Suprapubic skin (tissue), 4 donors: ENCODE data around the gene VSX2. TPM values are rescaled to one million over a fixed set of nuclear protein-coding genes. Genes with fewer than 3 reads are reported as not detected.

Experiments
- DNase-seq, 2 donors: peaks; one replicate each; pipeline ENCODE4 v3.0.0-alpha.2; 2019; ENCODE audit warnings: low spot score in 2 of 2
- H3K27ac ChIP-seq: fragments of 200-600 bp; sonication (generic); one replicate; pipeline ENCODE4 v1.5.1; 2019
- H3K27me3 ChIP-seq: fragments of 200-600 bp; sonication (generic); one replicate; pipeline ENCODE4 v1.5.1; 2019
- H3K36me3 ChIP-seq: fragments of 200-600 bp; sonication (generic); one replicate; pipeline ENCODE4 v1.5.1; 2019
- H3K4me1 ChIP-seq: fragments of 200-600 bp; sonication (generic); one replicate; pipeline ENCODE4 v1.5.1; 2019
- H3K4me3 ChIP-seq: fragments of 200-600 bp; sonication (generic); one replicate; pipeline ENCODE4 v1.5.1; 2019; ENCODE audit warnings: mild to moderate bottlenecking
- H3K9me3 ChIP-seq: fragments of 200-600 bp; sonication (generic); one replicate; pipeline ENCODE4 v1.5.1; 2019
- EP300 ChIP-seq: sonication (generic); formaldehyde crosslinking; IDR thresholded peaks from one replicate; pipeline ENCODE4 v1.6.1; 2017; ENCODE audit warnings: antibody characterized with exemption
- POLR2A ChIP-seq, 2 donors: fragments of 450-650 bp; IDR thresholded peaks; one replicate each; pipeline ENCODE4 v1.6.1; 2017; ENCODE audit warnings: antibody characterized with exemption in 2 of 2, mild to moderate bottlenecking in 2 of 2, moderate library complexity in 2 of 2
- POLR2AphosphoS5 ChIP-seq, 3 donors: sonication (generic); formaldehyde crosslinking; IDR thresholded peaks; one replicate each; pipeline ENCODE4 v1.6.1; 2017; ENCODE audit warnings: antibody characterized with exemption in 3 of 3
- WGBS: methylation state at CpG from one replicate; pipeline ENCODE4 v1.1.5; 2018; 5-methylcytosine and 5-hydroxymethylcytosine counted together
- total RNA-seq, 4 donors: library from RNA; depleted of rRNA; stranded (reverse); fragments of >200 nt; gene quantifications; one replicate each; pipeline ENCODE4 v1.1.0, GENCODE V29; 2016
- TF ChIP-seq, protein P1 (sequence below), 2 donors: fragments of 200-600 bp in 1 of 2; fragments of 450-650 bp in 1 of 2; sonication (generic) in 1 of 2; IDR thresholded peaks; one replicate each; pipeline ENCODE4 v1.5.1; 2016 to 2019; ENCODE audit warnings: antibody characterized with exemption in 2 of 2, mild to moderate bottlenecking in 1 of 2, moderate library complexity in 1 of 2

The VSX2 gene
- total RNA-seq, 4 donors from 2014 or later = not detected

- TF ChIP-seq EP300 (no peak), POLR2A (IDR thresholded peaks at IDR 0.05) (no peak), POLR2AphosphoS5 (IDR thresholded peaks at IDR 0.05) (no peak)
- TF ChIP-seq, protein P1, sequence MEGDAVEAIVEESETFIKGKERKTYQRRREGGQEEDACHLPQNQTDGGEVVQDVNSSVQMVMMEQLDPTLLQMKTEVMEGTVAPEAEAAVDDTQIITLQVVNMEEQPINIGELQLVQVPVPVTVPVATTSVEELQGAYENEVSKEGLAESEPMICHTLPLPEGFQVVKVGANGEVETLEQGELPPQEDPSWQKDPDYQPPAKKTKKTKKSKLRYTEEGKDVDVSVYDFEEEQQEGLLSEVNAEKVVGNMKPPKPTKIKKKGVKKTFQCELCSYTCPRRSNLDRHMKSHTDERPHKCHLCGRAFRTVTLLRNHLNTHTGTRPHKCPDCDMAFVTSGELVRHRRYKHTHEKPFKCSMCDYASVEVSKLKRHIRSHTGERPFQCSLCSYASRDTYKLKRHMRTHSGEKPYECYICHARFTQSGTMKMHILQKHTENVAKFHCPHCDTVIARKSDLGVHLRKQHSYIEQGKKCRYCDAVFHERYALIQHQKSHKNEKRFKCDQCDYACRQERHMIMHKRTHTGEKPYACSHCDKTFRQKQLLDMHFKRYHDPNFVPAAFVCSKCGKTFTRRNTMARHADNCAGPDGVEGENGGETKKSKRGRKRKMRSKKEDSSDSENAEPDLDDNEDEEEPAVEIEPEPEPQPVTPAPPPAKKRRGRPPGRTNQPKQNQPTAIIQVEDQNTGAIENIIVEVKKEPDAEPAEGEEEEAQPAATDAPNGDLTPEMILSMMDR (IDR thresholded peaks at IDR 0.05) = no peak
- Histone ChIP-seq H3K36me3 (peaks cover 9% of the 10 kb centered on the region), H3K27ac (no peak overlapping the region), H3K4me3 (no peak overlapping the region), H3K4me1 (no peaks in the 10 kb centered on the region), H3K27me3 (no peaks in the 10 kb centered on the region), H3K9me3 (no peaks in the 10 kb centered on the region)
- WGBS = 77% methylated on average over 3 of the region's 3 CpGs
- no peak for DNase-seq
These were observed 31.3 kb upstream of the VSX2 start for GRCh38 chr14:74207943-74208342.

DNA sequence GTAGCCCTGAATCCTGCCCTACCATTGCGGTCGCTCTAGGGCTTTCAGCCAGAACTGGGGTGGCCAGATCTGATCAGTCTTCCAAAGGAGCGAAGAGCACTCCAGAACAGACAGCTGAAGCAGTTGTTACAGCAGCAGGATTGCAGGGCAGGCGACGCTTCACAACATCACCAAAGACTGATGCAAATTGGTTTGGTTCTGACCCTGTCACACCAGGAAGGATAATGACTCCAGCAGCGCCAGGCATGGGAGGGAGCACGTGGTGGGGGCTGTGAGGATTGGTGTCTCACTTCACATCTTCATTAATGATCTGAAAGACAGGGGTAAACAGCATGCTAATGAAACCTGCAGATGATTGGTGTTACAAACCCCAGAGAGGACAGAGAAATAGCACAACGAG, 30.6 kb upstream of the VSX2 start:
- DNase-seq = no peak
- peaks cover 2% of the 10 kb centered on the region for H3K36me3 ChIP-seq
- 73% methylated on average over 8 of the region's 8 CpGs for WGBS
- no peak overlapping the region for H3K27ac ChIP-seq
- H3K27me3 ChIP-seq = no peaks in the 10 kb centered on the region
- no peaks in the 10 kb centered on the region for H3K4me1 ChIP-seq
- no peaks in the 10 kb centered on the region for H3K9me3 ChIP-seq
- H3K4me3 ChIP-seq = no peak overlapping the region
- TF ChIP-seq POLR2AphosphoS5 (IDR thresholded peaks at IDR 0.05) (no peak), EP300 (no peak), POLR2A (IDR thresholded peaks at IDR 0.05) (no peak)
- TF ChIP-seq, protein P1 (IDR thresholded peaks at IDR 0.05) = no peak

DNA sequence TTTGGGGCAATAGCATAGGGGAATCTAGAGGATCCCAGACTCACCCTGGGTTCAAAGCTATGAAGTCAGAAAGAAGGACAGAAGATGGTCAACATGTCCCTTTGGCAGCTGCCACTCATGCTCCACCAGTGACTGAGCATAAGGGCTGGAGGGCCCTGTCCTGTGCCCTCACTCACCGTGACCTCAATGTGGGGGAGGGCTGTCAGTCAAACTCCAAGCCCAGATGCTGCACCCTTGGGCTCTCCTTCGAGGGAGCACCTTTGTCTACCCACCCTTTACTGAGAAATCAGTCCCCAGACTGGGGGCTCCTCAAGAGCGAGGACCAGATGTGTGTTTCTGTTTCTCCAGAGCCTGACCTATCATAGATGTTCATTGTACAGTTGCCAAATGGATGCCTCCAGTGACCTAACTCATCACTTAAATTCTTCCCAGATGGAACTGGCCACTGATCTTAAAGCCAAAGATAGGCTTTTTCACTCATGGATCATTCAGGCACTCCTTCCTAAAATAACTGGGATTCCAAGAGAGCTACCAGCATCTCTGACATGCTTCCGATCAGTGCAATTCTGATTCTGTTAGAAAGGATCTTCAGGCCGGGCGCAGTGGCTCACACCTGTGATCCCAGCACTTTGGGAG, 27.2 kb upstream of the VSX2 start:
- Histone ChIP-seq H3K27ac (no peak overlapping the region), H3K36me3 (no peaks in the 10 kb centered on the region), H3K9me3 (no peaks in the 10 kb centered on the region), H3K27me3 (peaks cover 5% of the 10 kb centered on the region), H3K4me1 (no peaks in the 10 kb centered on the region), H3K4me3 (no peak overlapping the region)
- 73% methylated on average over 6 of the region's 6 CpGs for WGBS
- TF ChIP-seq POLR2AphosphoS5 (IDR thresholded peaks at IDR 0.05) = no peak
- TF ChIP-seq POLR2A (IDR thresholded peaks at IDR 0.05) = no peak
- TF ChIP-seq, protein P1 (IDR thresholded peaks at IDR 0.05) = no peak
- TF ChIP-seq EP300 = no peak
- no peak for DNase-seq

DNA sequence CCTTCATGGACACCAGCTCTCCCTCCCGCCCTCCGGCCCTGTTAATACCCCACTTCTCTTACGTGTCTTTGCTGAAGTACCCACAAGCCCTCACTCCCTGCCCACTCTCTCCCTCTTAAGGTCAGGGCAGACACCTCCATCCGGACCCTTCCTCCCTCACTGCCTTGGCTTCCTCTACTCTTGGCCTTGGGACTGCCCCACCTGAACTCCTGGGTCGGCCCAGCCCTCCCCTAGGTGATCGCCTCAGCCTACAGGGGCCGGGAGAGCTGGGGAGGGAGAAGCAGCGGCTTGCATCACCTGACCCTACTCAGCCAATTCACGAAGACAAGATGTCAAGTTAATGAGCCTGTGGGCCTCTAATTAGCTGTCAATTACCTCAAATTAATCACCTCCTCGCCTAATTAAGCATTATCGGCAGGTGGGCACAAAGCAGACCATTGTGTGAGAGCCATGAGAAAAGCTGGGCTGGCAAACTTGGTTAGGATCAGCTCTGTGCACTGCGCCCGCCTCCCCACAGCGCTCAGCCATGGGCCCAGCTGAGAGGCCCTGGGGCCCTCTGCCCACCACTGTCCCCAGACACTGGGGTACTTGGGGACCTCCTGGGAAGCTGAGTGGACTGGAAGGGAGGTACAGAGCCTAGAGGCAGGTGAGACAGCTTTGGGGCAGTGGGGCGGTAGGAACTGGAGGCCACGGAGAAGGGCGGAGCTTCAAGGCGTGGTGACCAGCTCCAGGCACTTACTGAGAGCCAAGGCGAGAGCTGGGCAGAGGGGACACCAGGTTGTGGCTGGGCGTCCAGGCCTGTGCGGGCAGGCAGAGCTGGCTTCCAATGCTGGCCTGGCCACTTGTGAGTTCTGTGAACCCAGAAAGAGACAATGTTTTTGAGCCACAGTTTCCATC, 25.1 kb upstream of the VSX2 start:
- no peak overlapping the region for H3K27ac ChIP-seq
- no peak overlapping the region for H3K4me3 ChIP-seq
- peaks cover 7% of the 10 kb centered on the region for H3K4me1 ChIP-seq
- peaks cover 23% of the 10 kb centered on the region for H3K27me3 ChIP-seq
- WGBS = 73% methylated on average over 20 of the region's 21 CpGs
- H3K36me3 ChIP-seq = no peaks in the 10 kb centered on the region
- no peak for DNase-seq
- no peak for TF ChIP-seq POLR2AphosphoS5 (IDR thresholded peaks at IDR 0.05)
- no peak for TF ChIP-seq EP300
- TF ChIP-seq, protein P1 (IDR thresholded peaks at IDR 0.05) = no peak
- no peak for TF ChIP-seq POLR2A (IDR thresholded peaks at IDR 0.05)
- no peaks in the 10 kb centered on the region for H3K9me3 ChIP-seq

DNA sequence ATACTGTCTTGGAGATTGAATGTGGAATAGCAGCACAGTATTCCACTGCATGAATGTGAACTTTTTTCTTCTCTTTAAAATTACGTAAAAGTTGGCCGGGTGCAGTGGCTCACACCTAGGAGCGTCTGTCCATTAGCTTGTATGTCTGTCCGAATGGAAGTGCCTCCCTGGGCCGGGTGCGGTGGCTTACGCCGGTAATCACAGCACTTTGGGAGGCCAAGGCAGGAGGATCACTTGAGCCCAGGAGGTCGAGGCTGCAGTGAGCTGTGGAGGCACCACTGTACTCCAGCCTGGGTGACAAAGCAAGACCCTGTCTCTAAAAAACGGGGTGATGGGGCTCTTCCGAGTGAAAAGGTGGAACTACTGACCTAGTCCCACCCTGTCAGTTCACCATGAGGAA, 22.6 kb upstream of the VSX2 start:
- Histone ChIP-seq H3K27ac (no peak overlapping the region), H3K36me3 (no peaks in the 10 kb centered on the region), H3K9me3 (no peaks in the 10 kb centered on the region), H3K4me3 (no peak overlapping the region), H3K27me3 (peaks cover 35% of the 10 kb centered on the region), H3K4me1 (peaks cover 7% of the 10 kb centered on the region)
- TF ChIP-seq POLR2A (IDR thresholded peaks at IDR 0.05) (no peak), POLR2AphosphoS5 (IDR thresholded peaks at IDR 0.05) (no peak), EP300 (no peak)
- TF ChIP-seq, protein P1 (IDR thresholded peaks at IDR 0.05) = no peak
- WGBS = 91% methylated on average over 11 of the region's 11 CpGs
- no peak for DNase-seq
